Thyroid gland (tissue), 4 donors: ENCODE data around the gene TUBB.

Experiments used
- CTCF ChIP-seq, 6 experiments: fragments of 200-600 bp in 3 of 6; fragments of 450-650 bp in 3 of 6; sonication (generic) in 3 of 6; IDR thresholded peaks; one replicate each; pipeline ENCODE4 v1.5.1; 2016 to 2019; ENCODE audit warnings: antibody characterized with exemption in 6 of 6, mild to moderate bottlenecking in 2 of 6, inconsistent platforms in 1 of 6, moderate library complexity in 1 of 6
- POLR2A ChIP-seq, 2 donors: fragments of 450-650 bp; IDR thresholded peaks; one replicate each; pipeline ENCODE4 v1.6.1; 2017; ENCODE audit warnings: antibody characterized with exemption in 2 of 2, mild to moderate bottlenecking in 2 of 2, moderate library complexity in 1 of 2

GRCh38 chr6:30682143-30683117 lies 37.7 kb upstream of the TUBB start:
- peak in 1 of 2 donors; percentile 4 for TF ChIP-seq POLR2A (IDR thresholded peaks at IDR 0.05)
- no peak for TF ChIP-seq CTCF (IDR thresholded peaks at IDR 0.05)
